NCI-H748 (cell line): ENCODE measurements around the gene CUL9.

ENCODE experiments used
- DNase-seq: peaks from one replicate; lab custom pipeline; 2025; ENCODE audit not compliant: unreplicated experiment; lab: John Stamatoyannopoulos, UW

Gene CUL9

GRCh38 chr6:43193929-43194328 is 11.9 kb downstream of the CUL9 start:
- no peak for DNase-seq

- DNase-seq, result no peak
Observed at GRCh38 chr6:43196337-43196736, 14.3 kb downstream of the CUL9 start.

GRCh38 chr6:43199912-43200311 is 17.9 kb downstream of the CUL9 start:
- no peak for DNase-seq

GRCh38 chr6:43200541-43200940 is 18.5 kb downstream of the CUL9 start:
- DNase-seq, result no peak

GRCh38 chr6:43202451-43202850 is 20.5 kb downstream of the CUL9 start:
- no peak for DNase-seq

- DNase-seq, result no peak
Observed at GRCh38 chr6:43203029-43203717, 21.2 kb downstream of the CUL9 start.

- DNase-seq, result no peak
Observed at GRCh38 chr6:43203718-43204095, 21.7 kb downstream of the CUL9 start.

GRCh38 chr6:43204271-43205105 is 22.5 kb downstream of the CUL9 start:
- DNase-seq, result no peak

- no peak for DNase-seq
Observed at GRCh38 chr6:43205849-43206248, 23.9 kb downstream of the CUL9 start.

- no peak for DNase-seq
Observed at GRCh38 chr6:43207286-43207685, 25.3 kb downstream of the CUL9 start.

GRCh38 chr6:43211955-43212354 is 30.0 kb downstream of the CUL9 start:
- no peak for DNase-seq

GRCh38 chr6:43213431-43213830 is 31.4 kb downstream of the CUL9 start:
- no peak for DNase-seq

- no peak for DNase-seq
Observed at GRCh38 chr6:43215066-43215465, 33.1 kb downstream of the CUL9 start.

GRCh38 chr6:43216200-43216599 is 34.2 kb downstream of the CUL9 start:
- no peak for DNase-seq

- DNase-seq, result no peak
Observed at GRCh38 chr6:43217351-43217750, 35.4 kb downstream of the CUL9 start.

GRCh38 chr6:43219119-43219518 is 37.1 kb downstream of the CUL9 start:
- DNase-seq, result no peak

GRCh38 chr6:43219814-43220213 is 37.8 kb downstream of the CUL9 start:
- no peak for DNase-seq

GRCh38 chr6:43220439-43220951 is 38.5 kb downstream of the CUL9 start:
- DNase-seq, result no peak

- no peak for DNase-seq
Observed at GRCh38 chr6:43221046-43221972, 39.3 kb downstream of the CUL9 start.

GRCh38 chr6:43222418-43223059 is 40.5 kb downstream of the CUL9 start:
- no peak for DNase-seq

- DNase-seq, result no peak
Observed at GRCh38 chr6:43223175-43223574, 41.2 kb downstream of the CUL9 start.
